IMR-90 (cell line): Measurements from ENCODE around the gene SLC25A22. TPM values are rescaled to one million over a fixed set of nuclear protein-coding genes. Genes with fewer than 3 reads are reported as not detected.
A peak's percentile ranks its signal among the peaks of the same experiment; 100 is the strongest.

ENCODE experiments used
- ATAC-seq: fragments of 200-7000 bp; cut with Tn5 transposase; 2 replicates; pipeline ENCODE4 v1.9.1; 2020; ENCODE audit warnings: low read depth, mild to moderate bottlenecking, moderate library complexity
- BruUV-seq: library from RNA; stranded (reverse); fragments of 400-500 nt; replicated peaks from 2 replicates; lab custom pipeline; 2021; lab: Mats Ljungman, UMichigan
- CTCF ChIA-PET: fragments of 300-600 bp; formaldehyde crosslinking; extraction: SDS; loops from one replicate; lab custom pipeline; 2021; ENCODE audit warnings: antibody characterized with exemption; lab: Yijun Ruan, JAX
- POLR2A ChIA-PET: fragments of 300-600 bp; sonication (Branson Sonifier 250); formaldehyde crosslinking; loops from one replicate; lab custom pipeline; 2022; ENCODE audit warnings: antibody characterized with exemption; ENCODE audit not compliant: unreplicated experiment; lab: Charles Lee
- DNase-seq: peaks from one replicate; pipeline ENCODE4 v3.0.0; 2013
- H2AFZ ChIP-seq: replicated peaks from 2 replicates; pipeline ENCODE3; 2013; ENCODE audit warnings: low read length, mild to moderate bottlenecking; ENCODE audit not compliant: poor library complexity
- H2AK5ac ChIP-seq: 2 replicates; pipeline ENCODE4 v1.6.1; 2013; ENCODE audit warnings: low read depth, low read length, inconsistent platforms
- H2AK9ac ChIP-seq: replicated peaks from 2 replicates; pipeline ENCODE3; 2013; ENCODE audit warnings: mild to moderate bottlenecking, low read depth, low read length, moderate library complexity; ENCODE audit not compliant: poor library complexity
- H2BK120ac ChIP-seq: 2 replicates; pipeline ENCODE4 v1.6.1; 2013; ENCODE audit warnings: low read depth, low read length, inconsistent platforms
- H2BK15ac ChIP-seq: 3 replicates; pipeline ENCODE4 v1.6.1; 2013; ENCODE audit warnings: low read depth, low read length, inconsistent platforms
- H2BK20ac ChIP-seq: 2 replicates; pipeline ENCODE4 v1.6.1; 2013; ENCODE audit warnings: low read depth, mild to moderate bottlenecking, inconsistent platforms, low read length, moderate library complexity
- H2BK5ac ChIP-seq: 2 replicates; pipeline ENCODE4 v1.6.1; 2013; ENCODE audit warnings: mild to moderate bottlenecking, low read depth, low read length, inconsistent platforms; ENCODE audit not compliant: poor library complexity, severe bottlenecking
- H3K14ac ChIP-seq: replicated peaks from 2 replicates; pipeline ENCODE4 v1.6.1; 2013; ENCODE audit warnings: low read depth, low read length, inconsistent platforms
- H3K18ac ChIP-seq: 2 replicates; pipeline ENCODE4 v1.6.1; 2013; ENCODE audit warnings: low read depth, low read length, control low read depth
- H3K23ac ChIP-seq: 2 replicates; pipeline ENCODE4 v1.6.1; 2013; ENCODE audit warnings: low read depth, low read length, inconsistent platforms
- H3K27ac ChIP-seq: 2 replicates; pipeline ENCODE4 v1.5.1; 2013; ENCODE audit warnings: mild to moderate bottlenecking, control low read depth, low read length; ENCODE audit not compliant: insufficient read depth
- H3K27me3 ChIP-seq: 2 replicates; pipeline ENCODE4 v1.6.1; 2013; ENCODE audit warnings: low read length; ENCODE audit not compliant: control insufficient read depth, insufficient read depth
- H3K36me3 ChIP-seq: 2 replicates; pipeline ENCODE4 v1.6.1; 2013; ENCODE audit warnings: low read length, mixed read lengths; ENCODE audit not compliant: control insufficient read depth, insufficient read depth
- H3K4ac ChIP-seq: 2 replicates; pipeline ENCODE4 v1.6.1; 2013; ENCODE audit warnings: low read depth, low read length, inconsistent platforms
- H3K4me1 ChIP-seq: 2 replicates; pipeline ENCODE4 v1.6.1; 2013; ENCODE audit warnings: low read length, mixed read lengths; ENCODE audit not compliant: control insufficient read depth, insufficient read depth
- H3K4me2 ChIP-seq: 2 replicates; pipeline ENCODE4 v1.6.1; 2013; ENCODE audit warnings: low read depth, mild to moderate bottlenecking, control low read depth, low read length, moderate library complexity
- H3K4me3 ChIP-seq: 2 replicates; pipeline ENCODE4 v1.5.1; 2013; ENCODE audit warnings: low read depth, mild to moderate bottlenecking, control low read depth, low read length, moderate library complexity; ENCODE audit not compliant: insufficient read depth
- H3K56ac ChIP-seq: 2 replicates; pipeline ENCODE4 v1.6.1; 2013; ENCODE audit warnings: low read length, inconsistent platforms; ENCODE audit not compliant: insufficient read depth; ENCODE audit errors: extremely low read depth
- H3K79me1 ChIP-seq, 2 experiments: 2 replicates each; pipeline ENCODE4 v1.6.1; 2013; ENCODE audit warnings: low read length in 2 of 2, inconsistent platforms in 1 of 2, low read depth in 1 of 2
- H3K9ac ChIP-seq: 2 replicates; pipeline ENCODE4 v1.6.1; 2013; ENCODE audit warnings: low read depth, low read length, control low read depth
- H3K9me1 ChIP-seq: 2 replicates; pipeline ENCODE4 v1.6.1; 2013; ENCODE audit warnings: low read length, inconsistent platforms; ENCODE audit not compliant: insufficient read depth
- H3K9me3 ChIP-seq: 2 replicates; pipeline ENCODE4 v1.6.1; 2013; ENCODE audit warnings: low read length; ENCODE audit not compliant: control insufficient read depth, insufficient read depth
- H4K20me1 ChIP-seq: 2 replicates; pipeline ENCODE4 v1.6.1; 2013; ENCODE audit warnings: low read length, inconsistent platforms; ENCODE audit not compliant: insufficient read depth
- H4K5ac ChIP-seq: 2 replicates; pipeline ENCODE4 v1.6.1; 2013; ENCODE audit warnings: mild to moderate bottlenecking, low read depth, low read length, control low read depth
- H4K8ac ChIP-seq, 2 experiments: 2 replicates each; pipeline ENCODE4 v1.6.1; 2013; ENCODE audit warnings: low read depth in 2 of 2, low read length in 2 of 2, control low read depth in 1 of 2, inconsistent platforms in 1 of 2
- H4K91ac ChIP-seq: 2 replicates; pipeline ENCODE4 v1.6.1; 2013; ENCODE audit warnings: low read depth, low read length, inconsistent platforms; ENCODE audit not compliant: insufficient read depth
- WGBS, 2 experiments: methylation state at CpG; one replicate each; pipeline versions ENCODE4 v1.1.5 to v1.1.7; 2013; ENCODE audit warnings: missing lambda C conversion rate in 2 of 2; ENCODE audit not compliant: insufficient read length in 1 of 2; ENCODE audit errors: extremely low coverage in 2 of 2; 5-methylcytosine and 5-hydroxymethylcytosine counted together
- dilution Hi-C: fragments of 300-500 bp; cut with HindIII; formaldehyde crosslinking; loops from one replicate; pipeline ENCODE4 v1.14.3; 2018; ENCODE audit warnings: low sequenced_read_pairs; ENCODE audit not compliant: unreplicated experiment
- in situ Hi-C: fragments of 300-500 bp; cut with MboI; formaldehyde crosslinking; loops from 3 replicates; pipeline ENCODE4 v1.14.3; 2019; ENCODE audit warnings: low sequenced_read_pairs, inconsistent platforms, mixed read lengths
- intact Hi-C: fragments of 100-400 bp; cut with micrococcal nuclease; formaldehyde crosslinking; loops from 2 replicates; pipeline ENCODE4 v1.10.0; 2022
- polyA plus RNA-seq, 3 experiments: library from polyadenylated mRNA; depleted of rRNA; stranded (reverse); fragments of >200 nt; gene quantifications; 2 replicates each; pipeline ENCODE4 v1.2.3, GENCODE V29; 2012; ENCODE audit warnings: low replicate concordance in 1 of 3
- total RNA-seq: library from RNA; depleted of rRNA; stranded (reverse); fragments of >200 nt; gene quantifications from 2 replicates; pipeline ENCODE4 v1.2.3, GENCODE V29; 2012
- TF ChIP-seq, protein P1 (sequence below): fragments of 150-350 bp; IDR thresholded peaks from 2 replicates; pipeline ENCODE4 v1.6.1; 2016; ENCODE audit warnings: low read depth, mild to moderate bottlenecking, low read length, moderate library complexity, borderline replicate concordance

Gene SLC25A22
- total and polyA plus RNA-seq, 2 of the 4 experiments (the other 2 are of a cell fraction): 8.2 to 41.3 TPM

DNA sequence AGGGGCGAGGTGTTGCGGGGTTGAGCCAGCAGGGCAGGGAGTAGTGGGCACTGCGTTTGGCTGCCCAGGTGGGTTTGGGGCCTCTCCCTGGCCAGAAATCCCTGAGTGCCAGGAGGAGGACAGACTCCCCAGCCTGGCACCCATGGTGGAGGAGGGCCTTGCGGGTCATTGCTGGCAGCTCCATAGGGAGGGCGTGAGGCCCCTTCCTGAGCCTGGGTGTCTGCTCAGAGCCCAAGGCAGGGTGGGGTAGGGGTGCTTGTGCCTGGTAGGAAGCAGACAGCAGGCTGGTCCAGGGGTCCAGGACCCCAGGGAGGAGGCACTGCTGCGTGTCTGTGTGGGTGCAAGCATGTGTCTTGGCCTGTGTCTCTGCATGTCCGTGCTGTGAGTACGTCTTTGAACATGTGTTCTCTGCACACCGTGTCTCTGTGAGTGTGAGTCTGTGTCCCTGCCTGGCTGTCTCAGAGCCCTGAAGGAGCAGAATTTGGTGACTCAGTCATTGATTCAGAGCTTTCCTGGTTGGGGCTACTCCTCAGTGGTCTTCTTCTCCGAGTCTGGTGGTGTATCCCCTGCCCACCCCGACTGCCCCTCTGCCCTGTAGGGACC is 48.5 kb upstream of the SLC25A22 start:
- 47% methylated on average over 8 of the region's 11 CpGs; no CpG with 5 or more reads in 1 of the 2 experiments for WGBS, 2 experiments
- dilution Hi-C loops (no loop called here), intact Hi-C loops (loop anchor here (10.0 kb wide), 1 partner anchor 208 kb away; no protein-coding TSS in a partner anchor), in situ Hi-C loops (no loop called here)
- Histone ChIP-seq H2AK5ac (peak overlapping the region; percentile 100), H3K9me1 (peaks cover 11% of the 10 kb centered on the region; the same call in 1 of the 2 replicates), H4K91ac (peak overlapping the region; percentile 93), H3K9me3 (no peaks in the 10 kb centered on the region), H3K36me3 (no peaks in the 10 kb centered on the region; the same call in 1 of the 2 replicates), H3K4me3 (no peak overlapping the region), H4K8ac (peak overlapping the region; percentile 32 to 91; a peak in 2 of 4 replicates), H3K14ac (peak overlapping the region; percentile 46), H3K23ac (peak overlapping the region; percentile 72; the same call in 1 of the 2 replicates), H3K79me1 (peaks cover 23 to 70% of the 10 kb centered on the region in 2 experiments; a peak in 3 of 4 replicates), H2BK5ac (peak overlapping the region; percentile 100), H4K20me1 (peaks cover 43% of the 10 kb centered on the region), H3K18ac (peak overlapping the region; percentile 58), H2BK20ac (peak overlapping the region; percentile 47; the same call in 1 of the 2 replicates), H2AFZ (no peak overlapping the region), H2BK120ac (peak overlapping the region; percentile 95), H3K4me1 (peaks cover 42% of the 10 kb centered on the region), H2BK15ac (peak overlapping the region; percentile 42; the same call in 1 of the 3 replicates), H3K27me3 (no peaks in the 10 kb centered on the region), H3K9ac (peak overlapping the region; percentile 17), H3K56ac (no peak overlapping the region), H2AK9ac (peak overlapping the region; percentile 2), H3K27ac (peak overlapping the region; percentile 98), H3K4me2 (peak overlapping the region; percentile 59), H3K4ac (peak overlapping the region; percentile 96), H4K5ac (peak overlapping the region; percentile 60)
- TF ChIP-seq, protein P1, sequence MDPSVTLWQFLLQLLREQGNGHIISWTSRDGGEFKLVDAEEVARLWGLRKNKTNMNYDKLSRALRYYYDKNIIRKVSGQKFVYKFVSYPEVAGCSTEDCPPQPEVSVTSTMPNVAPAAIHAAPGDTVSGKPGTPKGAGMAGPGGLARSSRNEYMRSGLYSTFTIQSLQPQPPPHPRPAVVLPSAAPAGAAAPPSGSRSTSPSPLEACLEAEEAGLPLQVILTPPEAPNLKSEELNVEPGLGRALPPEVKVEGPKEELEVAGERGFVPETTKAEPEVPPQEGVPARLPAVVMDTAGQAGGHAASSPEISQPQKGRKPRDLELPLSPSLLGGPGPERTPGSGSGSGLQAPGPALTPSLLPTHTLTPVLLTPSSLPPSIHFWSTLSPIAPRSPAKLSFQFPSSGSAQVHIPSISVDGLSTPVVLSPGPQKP: no peak
- BruUV-seq: no TSS peak
- ATAC-seq (no peak), DNase-seq (peak; percentile 53)
- POLR2A ChIA-PET: no interaction called here
- CTCF ChIA-PET: interaction anchor here (0.7 kb wide), 1 partner anchor 10 kb away, joined by 3 read pairs; no protein-coding TSS in a partner anchor
